NB4 (cell line): ENCODE data around the gene SMARCA4.

ENCODE experiments used
- POLR2A ChIP-seq: IDR thresholded peaks from 2 replicates; pipeline ENCODE4 v1.6.1; 2011; ENCODE audit warnings: mild to moderate bottlenecking; ENCODE audit not compliant: insufficient read length; ENCODE audit errors: extremely low read depth
- TF ChIP-seq, protein P1 (sequence below): IDR thresholded peaks from one replicate; pipeline ENCODE4 v1.5.1; 2012; ENCODE audit warnings: low read depth, low read length

DNA sequence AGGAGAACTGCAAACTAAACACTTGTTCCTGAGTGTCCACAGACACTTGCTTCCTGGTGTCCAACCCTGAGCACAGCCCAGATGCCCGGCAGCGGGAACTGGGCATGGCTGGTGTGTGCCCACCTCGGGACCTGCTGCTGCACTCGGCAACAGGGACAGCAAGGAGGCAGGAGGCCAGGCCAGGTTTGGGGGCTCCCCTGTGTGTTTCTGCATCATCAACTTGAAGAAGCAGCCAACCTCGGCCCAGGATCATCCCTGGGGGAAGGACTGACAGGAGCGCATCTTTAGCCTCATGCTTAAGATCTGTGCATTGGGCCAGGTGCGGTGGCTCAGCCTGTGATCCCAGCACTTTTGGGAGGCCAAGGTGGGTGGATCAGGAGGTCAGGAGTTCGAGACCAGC lies 93.4 kb downstream of the SMARCA4 start:
- TF ChIP-seq, protein P1, sequence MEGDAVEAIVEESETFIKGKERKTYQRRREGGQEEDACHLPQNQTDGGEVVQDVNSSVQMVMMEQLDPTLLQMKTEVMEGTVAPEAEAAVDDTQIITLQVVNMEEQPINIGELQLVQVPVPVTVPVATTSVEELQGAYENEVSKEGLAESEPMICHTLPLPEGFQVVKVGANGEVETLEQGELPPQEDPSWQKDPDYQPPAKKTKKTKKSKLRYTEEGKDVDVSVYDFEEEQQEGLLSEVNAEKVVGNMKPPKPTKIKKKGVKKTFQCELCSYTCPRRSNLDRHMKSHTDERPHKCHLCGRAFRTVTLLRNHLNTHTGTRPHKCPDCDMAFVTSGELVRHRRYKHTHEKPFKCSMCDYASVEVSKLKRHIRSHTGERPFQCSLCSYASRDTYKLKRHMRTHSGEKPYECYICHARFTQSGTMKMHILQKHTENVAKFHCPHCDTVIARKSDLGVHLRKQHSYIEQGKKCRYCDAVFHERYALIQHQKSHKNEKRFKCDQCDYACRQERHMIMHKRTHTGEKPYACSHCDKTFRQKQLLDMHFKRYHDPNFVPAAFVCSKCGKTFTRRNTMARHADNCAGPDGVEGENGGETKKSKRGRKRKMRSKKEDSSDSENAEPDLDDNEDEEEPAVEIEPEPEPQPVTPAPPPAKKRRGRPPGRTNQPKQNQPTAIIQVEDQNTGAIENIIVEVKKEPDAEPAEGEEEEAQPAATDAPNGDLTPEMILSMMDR, result no peak
- TF ChIP-seq POLR2A, result no peak
